HepG2 (cell line): Measurements from ENCODE around the gene MRPS10. TPM values are rescaled to one million over a fixed set of nuclear protein-coding genes. Genes with fewer than 3 reads are reported as not detected.

Experiments
- ATAC-seq: fragments of 200-7000 bp; cut with Tn5 transposase; 3 replicates; pipeline ENCODE4 v1.9.1; 2020; ENCODE audit warnings: mild to moderate bottlenecking, moderate library complexity
- BruUV-seq: library from RNA; stranded (reverse); fragments of 400-500 nt; replicated peaks from 2 replicates; lab custom pipeline; 2021; lab: Mats Ljungman, UMichigan
- CTCF ChIA-PET: fragments of 300-600 bp; formaldehyde crosslinking; extraction: SDS; loops from one replicate; lab custom pipeline; 2021; ENCODE audit warnings: low total read pairs, inconsistent platforms, low intra/inter-chr PET ratio; lab: Yijun Ruan, JAX
- POLR2A ChIA-PET: fragments of 350-600 bp; sonication (Branson Sonifier 250); formaldehyde crosslinking; loops from one replicate; lab custom pipeline; 2020; ENCODE audit warnings: antibody characterized with exemption, inconsistent platforms; lab: Yijun Ruan, JAX
- DNase-seq: peaks from one replicate; pipeline ENCODE4 v3.0.0-alpha.2; 2015; ENCODE audit warnings: low spot score
- FAIRE-seq: peaks from 3 replicates; lab custom pipeline; 2011; peaks lifted over from hg19 to GRCh38; lab: Jason Lieb, UNC
- H2AFZ ChIP-seq: one replicate; pipeline ENCODE4 v1.6.1; 2011; ENCODE audit warnings: low read length, inconsistent platforms
- H3K27ac ChIP-seq: fragments of 300-600 bp; 3 replicates; pipeline ENCODE4 v1.8.0; 2011; ENCODE audit warnings: mixed run types, mild to moderate bottlenecking, mixed read lengths, low read length, inconsistent platforms; ENCODE audit not compliant: insufficient read depth; ENCODE audit errors: extremely low read length
- H3K27me3 ChIP-seq, 2 experiments: fragments of 200-600 bp in 1 of 2; 2 replicates in 1 of 2; 3 replicates in 1 of 2; pipeline versions ENCODE4 v1.6.0 to v1.8.0; 2011; ENCODE audit warnings: low read length in 2 of 2, mild to moderate bottlenecking in 2 of 2, moderate library complexity in 2 of 2, inconsistent platforms in 1 of 2; ENCODE audit not compliant: insufficient read depth in 2 of 2, control insufficient read depth in 1 of 2
- H3K36me3 ChIP-seq, 2 experiments: fragments of 200-600 bp in 1 of 2; replicated peaks in 1 of 2; 2 replicates in 1 of 2; 3 replicates in 1 of 2; pipeline versions ENCODE4 v1.5.1 to v1.8.0; 2011; ENCODE audit warnings: low read length in 2 of 2, inconsistent platforms in 1 of 2; ENCODE audit not compliant: insufficient read depth in 2 of 2, control insufficient read depth in 1 of 2
- H3K4me1 ChIP-seq: 2 replicates; pipeline ENCODE4 v1.5.1; 2012; ENCODE audit warnings: low read length, inconsistent platforms; ENCODE audit not compliant: insufficient read depth
- H3K4me2 ChIP-seq: 2 replicates; pipeline ENCODE4 v1.6.0; 2011; ENCODE audit warnings: low read depth, low read length, inconsistent platforms
- H3K4me3 ChIP-seq, 3 experiments: fragments of 200-600 bp in 1 of 3; sonication (generic), shearing (Covaris generic) in 1 of 3; replicated peaks in 1 of 3; 2 replicates each; pipeline ENCODE4 v1.5.1; 2011 to 2016; ENCODE audit warnings: low read length in 3 of 3, inconsistent platforms in 2 of 3, low read depth in 2 of 3, mild to moderate bottlenecking in 2 of 3, control low read depth in 1 of 3, mixed read lengths in 1 of 3; ENCODE audit not compliant: insufficient read depth in 1 of 3
- H3K79me2 ChIP-seq: one replicate; pipeline ENCODE4 v1.6.1; 2011; ENCODE audit warnings: low read length, inconsistent platforms; ENCODE audit not compliant: insufficient read depth
- H3K9ac ChIP-seq: 2 replicates; pipeline ENCODE4 v1.6.0; 2011; ENCODE audit warnings: mild to moderate bottlenecking, low read depth, low read length, inconsistent platforms; ENCODE audit not compliant: insufficient read depth
- H3K9me3 ChIP-seq: 2 replicates; pipeline ENCODE4 v1.5.1; 2012; ENCODE audit warnings: mild to moderate bottlenecking, low read length
- H4K20me1 ChIP-seq: 2 replicates; pipeline ENCODE4 v1.6.0; 2011; ENCODE audit warnings: inconsistent platforms, mild to moderate bottlenecking, low read length, moderate library complexity; ENCODE audit not compliant: insufficient read depth
- AHDC1 ChIP-seq: sonication (generic); formaldehyde crosslinking; IDR thresholded peaks from 2 replicates; pipeline ENCODE4 v1.5.1; 2020; ENCODE audit warnings: mild to moderate bottlenecking, missing genetic modification reagents, borderline replicate concordance
- HNF4A ChIP-seq: sonication (generic); formaldehyde crosslinking; IDR thresholded peaks from 2 replicates; pipeline ENCODE4 v1.4.0; 2020; ENCODE audit warnings: missing genetic modification reagents
- MNT ChIP-seq: fragments of 450-650 bp; IDR thresholded peaks from 2 replicates; pipeline ENCODE4 v1.6.1; 2016
- NR2C2 ChIP-seq: sonication (generic); formaldehyde crosslinking; IDR thresholded peaks from 2 replicates; pipeline ENCODE4 v1.4.0; 2020; ENCODE audit warnings: missing genetic modification reagents, mild to moderate bottlenecking, moderate library complexity, borderline replicate concordance
- PBX2 ChIP-seq: IDR thresholded peaks from 2 replicates; pipeline ENCODE4 v1.6.1; 2016; ENCODE audit warnings: control low read depth
- REXO4 ChIP-seq: sonication (generic); formaldehyde crosslinking; IDR thresholded peaks from 2 replicates; pipeline ENCODE4 v1.8.0; 2022; ENCODE audit warnings: missing genetic modification reagents, mild to moderate bottlenecking, borderline replicate concordance
- SP2 ChIP-seq: sonication (generic); formaldehyde crosslinking; IDR thresholded peaks from 2 replicates; pipeline ENCODE4 v1.5.1; 2020; ENCODE audit warnings: mild to moderate bottlenecking, missing genetic modification reagents
- THYN1 ChIP-seq: sonication (generic); formaldehyde crosslinking; IDR thresholded peaks from 2 replicates; pipeline ENCODE4 v1.8.1; 2023; ENCODE audit warnings: low read depth, mild to moderate bottlenecking, moderate library complexity, missing genetic modification reagents, borderline replicate concordance
- ZNF75D ChIP-seq: sonication (generic); formaldehyde crosslinking; IDR thresholded peaks from 2 replicates; pipeline ENCODE4 v1.8.1; 2023; ENCODE audit warnings: missing genetic modification reagents, mild to moderate bottlenecking, borderline replicate concordance
- ZNF780A ChIP-seq: sonication (generic); formaldehyde crosslinking; IDR thresholded peaks from 2 replicates; pipeline ENCODE4 v1.8.0; 2022; ENCODE audit warnings: mild to moderate bottlenecking, missing genetic modification reagents, moderate library complexity
- WGBS: methylation state at CpG from one replicate; pipeline ENCODE4 v1.1.6; 2017; ENCODE audit warnings: low lambda C conversion rate; 5-methylcytosine and 5-hydroxymethylcytosine counted together
- in situ Hi-C: cut with HindIII; loops from 2 replicates; pipeline ENCODE4 v1.10.0; 2017; ENCODE audit warnings: low pct_unique_long_range_greater_than_20kb; ENCODE audit not compliant: extremely low pct_ligation_motif_present
- intact Hi-C: fragments of 100-400 bp; cut with micrococcal nuclease; formaldehyde crosslinking; loops from one replicate; pipeline ENCODE4 v1.10.0; 2022; ENCODE audit not compliant: unreplicated experiment
- polyA plus RNA-seq, 8 experiments: library from polyadenylated mRNA; depleted of rRNA in 3 of 8; stranded (reverse) in 7 of 8; unstranded in 1 of 8; fragments of >200 nt; fragmentation: Illumina TruSeq in 4 of 8; extraction: Trizol in 4 of 8; gene quantifications; 2 replicates each; pipeline versions ENCODE4 v1.2.1 to v1.2.3, GENCODE V29; 2011 to 2016; ENCODE audit warnings: low read depth in 4 of 8, missing spikeins in 1 of 8, mixed read lengths in 1 of 8; ENCODE audit not compliant: insufficient read depth in 1 of 8
- total RNA-seq, 5 experiments: library from RNA; depleted of rRNA; stranded (reverse); fragments of >200 nt; fragmentation: Illumina TruSeq; extraction: Trizol; gene quantifications; 2 replicates each; pipeline ENCODE4 v1.2.3, GENCODE V29; 2016; ENCODE audit warnings: low read depth in 1 of 5
- TF ChIP-seq, protein P1 (sequence below), 2 experiments: sonication (generic) in 1 of 2; formaldehyde crosslinking in 1 of 2; IDR thresholded peaks; 2 replicates each; pipeline versions ENCODE4 v1.4.0 to v1.6.1; 2016 to 2020; ENCODE audit warnings: borderline replicate concordance in 1 of 2, low read depth in 1 of 2, mild to moderate bottlenecking in 1 of 2, missing genetic modification reagents in 1 of 2

MRPS10 gene
- total and polyA plus RNA-seq, 2 of the 13 experiments (the other 11 are each of a cell fraction or from before 2014, with no cell fraction given) = 31.7 to 54.6 TPM

DNA sequence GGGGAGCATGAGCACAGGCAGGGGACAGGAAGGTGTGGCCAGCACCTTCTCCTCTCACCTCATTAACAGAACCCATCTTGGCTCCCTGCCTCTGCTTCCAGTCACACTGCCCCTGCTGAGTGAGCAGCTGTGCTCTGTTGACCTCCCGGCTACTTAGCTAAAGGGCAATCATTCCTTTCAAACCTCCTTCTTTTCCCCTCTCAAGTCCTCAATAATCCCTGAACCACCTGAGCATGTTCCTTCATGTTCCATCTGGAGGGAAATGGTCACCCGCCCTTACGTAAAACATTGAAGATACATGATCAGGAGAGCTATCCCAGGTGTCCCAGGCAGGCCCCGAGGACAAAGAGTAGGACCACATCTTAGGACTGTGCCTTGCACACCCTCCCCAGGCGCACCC, 21.7 kb upstream of the MRPS10 start:
- FAIRE-seq (no peak), ATAC-seq (no peak), DNase-seq (no peak)
- Histone ChIP-seq H3K9ac (no peak overlapping the region), H3K36me3 (no peaks in the 10 kb centered on the region), H3K4me3 (no peak overlapping the region), H3K4me1 (no peaks in the 10 kb centered on the region), H3K27me3 (peaks cover 0 to 6% of the 10 kb centered on the region in 2 experiments; a peak in 3 of 5 replicates), H4K20me1 (no peaks in the 10 kb centered on the region), H2AFZ (no peak overlapping the region), H3K27ac (no peak overlapping the region), H3K79me2 (no peaks in the 10 kb centered on the region), H3K9me3 (no peaks in the 10 kb centered on the region), H3K4me2 (no peak overlapping the region)
- POLR2A ChIA-PET = interaction anchor here (1.1 kb wide), 1 partner anchor 21 kb away, joined by 3 read pairs; no protein-coding TSS in a partner anchor
- TF ChIP-seq REXO4 (CRISPR knock-in tag) (no peak), THYN1 (CRISPR knock-in tag) (no peak), HNF4A (CRISPR knock-in tag) (no peak), SP2 (no peak), PBX2 (no peak), NR2C2 (CRISPR knock-in tag) (no peak), ZNF780A (CRISPR knock-in tag) (no peak), ZNF75D (CRISPR knock-in tag) (no peak), MNT (no peak), AHDC1 (no peak)
- TF ChIP-seq, protein P1, sequence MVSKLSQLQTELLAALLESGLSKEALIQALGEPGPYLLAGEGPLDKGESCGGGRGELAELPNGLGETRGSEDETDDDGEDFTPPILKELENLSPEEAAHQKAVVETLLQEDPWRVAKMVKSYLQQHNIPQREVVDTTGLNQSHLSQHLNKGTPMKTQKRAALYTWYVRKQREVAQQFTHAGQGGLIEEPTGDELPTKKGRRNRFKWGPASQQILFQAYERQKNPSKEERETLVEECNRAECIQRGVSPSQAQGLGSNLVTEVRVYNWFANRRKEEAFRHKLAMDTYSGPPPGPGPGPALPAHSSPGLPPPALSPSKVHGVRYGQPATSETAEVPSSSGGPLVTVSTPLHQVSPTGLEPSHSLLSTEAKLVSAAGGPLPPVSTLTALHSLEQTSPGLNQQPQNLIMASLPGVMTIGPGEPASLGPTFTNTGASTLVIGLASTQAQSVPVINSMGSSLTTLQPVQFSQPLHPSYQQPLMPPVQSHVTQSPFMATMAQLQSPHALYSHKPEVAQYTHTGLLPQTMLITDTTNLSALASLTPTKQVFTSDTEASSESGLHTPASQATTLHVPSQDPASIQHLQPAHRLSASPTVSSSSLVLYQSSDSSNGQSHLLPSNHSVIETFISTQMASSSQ (IDR thresholded peaks at IDR 0.05; ENCODE audit: low read depth) = no peak
- TF ChIP-seq, protein P1 (CRISPR knock-in tag; IDR thresholded peaks at IDR 0.05; ENCODE audit: borderline replicate concordance) = no peak
- no TSS peak for BruUV-seq
- intact Hi-C loops (no loop called here), in situ Hi-C loops (no loop called here)
- CTCF ChIA-PET = no interaction called here
- 61% methylated on average over 5 of the region's 5 CpGs for WGBS
